K562 (cell line): Measurements from ENCODE around the gene ICE2. TPM values are rescaled to one million over a fixed set of nuclear protein-coding genes. Genes with fewer than 3 reads are reported as not detected.
A peak's percentile ranks its signal among the peaks of the same experiment; 100 is the strongest.

Experiments
- CLOCK ChIP-seq: fragments of 250-450 bp; sonication (Bioruptor Pico); IDR thresholded peaks from 2 replicates; pipeline ENCODE4 v1.4.0; 2020; ENCODE audit warnings: mild to moderate bottlenecking, moderate library complexity, borderline replicate concordance
- ERF ChIP-seq: fragments of 450-650 bp; formaldehyde crosslinking; IDR thresholded peaks from 2 replicates; pipeline ENCODE4 v1.4.0; 2020; ENCODE audit warnings: mild to moderate bottlenecking, mixed read lengths
- ETS1 ChIP-seq: conservative IDR thresholded peaks from 2 replicates; pipeline ENCODE4 v1.6.1; 2011; ENCODE audit warnings: low read depth, mild to moderate bottlenecking, low read length; ENCODE audit not compliant: control insufficient read depth
- FIP1L1 ChIP-seq: fragments of 200-400 bp; formaldehyde crosslinking; IDR thresholded peaks from 2 replicates; pipeline ENCODE4 v1.6.1; 2018; ENCODE audit warnings: mild to moderate bottlenecking, low read depth, low read length; ENCODE audit not compliant: poor library complexity, severe bottlenecking
- GMEB1 ChIP-seq: fragments of 250-450 bp; sonication (Bioruptor Pico); IDR thresholded peaks from 2 replicates; pipeline ENCODE4 v1.4.0; 2020; ENCODE audit warnings: mild to moderate bottlenecking
- HNRNPUL1 ChIP-seq: fragments of 200-400 bp; formaldehyde crosslinking; IDR thresholded peaks from 2 replicates; pipeline ENCODE4 v1.6.1; 2017; ENCODE audit warnings: low read length
- NFE2L1 ChIP-seq: fragments of 450-650 bp; IDR thresholded peaks from 2 replicates; pipeline ENCODE4 v1.6.1; 2016; ENCODE audit warnings: missing genetic modification characterization, low read depth, mild to moderate bottlenecking, missing compliant biosample characterization, moderate library complexity, borderline replicate concordance
- NFIC ChIP-seq: fragments of 450-650 bp; IDR thresholded peaks from 2 replicates; pipeline ENCODE4 v1.6.1; 2017; ENCODE audit warnings: mild to moderate bottlenecking, inconsistent platforms
- NR2C1 ChIP-seq, 2 experiments: fragments of 450-650 bp; IDR thresholded peaks; 2 replicates each; pipeline ENCODE4 v1.6.1; 2017; ENCODE audit warnings: mild to moderate bottlenecking in 2 of 2, antibody characterized with exemption in 1 of 2, inconsistent platforms in 1 of 2, missing compliant biosample characterization in 1 of 2, missing genetic modification characterization in 1 of 2
- PML ChIP-seq: IDR thresholded peaks from 2 replicates; pipeline ENCODE4 v1.6.1; 2012; ENCODE audit warnings: low read length, inconsistent platforms
- PRPF4 ChIP-seq: fragments of 200-400 bp; formaldehyde crosslinking; IDR thresholded peaks from one replicate; pipeline ENCODE4 v1.6.1; 2017; ENCODE audit warnings: low read length, low read depth, mild to moderate bottlenecking; ENCODE audit not compliant: insufficient read depth, poor library complexity, severe bottlenecking
- SIN3A ChIP-seq, 2 experiments: fragments of 150-350 bp in 1 of 2; IDR thresholded peaks; 2 replicates each; pipeline ENCODE4 v1.6.1; 2011 to 2016; ENCODE audit warnings: borderline replicate concordance in 2 of 2, low read depth in 2 of 2, low read length in 2 of 2, mild to moderate bottlenecking in 2 of 2, moderate library complexity in 2 of 2; ENCODE audit not compliant: control insufficient read depth in 1 of 2
- SIX5 ChIP-seq, 2 experiments: IDR thresholded peaks; 2 replicates each; pipeline ENCODE4 v1.6.1; 2011; ENCODE audit warnings: low read length in 2 of 2, borderline replicate concordance in 1 of 2, low read depth in 1 of 2, mild to moderate bottlenecking in 1 of 2, moderate library complexity in 1 of 2; ENCODE audit not compliant: insufficient read depth in 1 of 2
- SMAD4 ChIP-seq: fragments of 250-450 bp; sonication (Bioruptor Pico); conservative IDR thresholded peaks from 2 replicates; pipeline ENCODE4 v1.8.0; 2021; ENCODE audit warnings: inconsistent platforms, mild to moderate bottlenecking, moderate library complexity
- SREBF2 ChIP-seq: sonication (generic); formaldehyde crosslinking; IDR thresholded peaks from 2 replicates; pipeline ENCODE4 v1.4.0; 2020; ENCODE audit warnings: mild to moderate bottlenecking, missing genetic modification reagents
- THRB ChIP-seq: fragments of 450-650 bp; formaldehyde crosslinking; conservative IDR thresholded peaks from 2 replicates; pipeline ENCODE4 v1.4.0; 2022; ENCODE audit warnings: mild to moderate bottlenecking, missing genetic modification characterization
- ZNF282 ChIP-seq: sonication (generic); formaldehyde crosslinking; IDR thresholded peaks from 2 replicates; pipeline ENCODE4 v1.8.1; 2023; ENCODE audit warnings: missing genetic modification reagents
- ZNF780A ChIP-seq: fragments of 250-450 bp; sonication (Bioruptor Pico); IDR thresholded peaks from 2 replicates; pipeline ENCODE4 v1.5.0; 2021; ENCODE audit warnings: mild to moderate bottlenecking
- polyA plus RNA-seq, 8 experiments: library from polyadenylated mRNA; depleted of rRNA in 4 of 8; stranded (reverse) in 5 of 8; unstranded in 3 of 8; fragments of >200 nt; fragmentation: Nextera tagmentation in 2 of 8; fragmentation: Illumina TruSeq in 1 of 8; extraction: Ambion mirVana in 2 of 8; extraction: Trizol in 1 of 8; gene quantifications; 2 replicates each; pipeline versions ENCODE4 v1.2.1 to v1.2.3, GENCODE V29; 2011 to 2014; ENCODE audit warnings: inconsistent platforms in 1 of 8, missing spikeins in 1 of 8
- total RNA-seq, 7 experiments: library from RNA; depleted of rRNA in 6 of 7; stranded (reverse); fragments of >200 nt in 6 of 7; fragmentation: Illumina TruSeq in 2 of 7; extraction: Trizol in 2 of 7; gene quantifications; 2 replicates each; pipeline versions ENCODE4 v1.2.1 to v1.2.3, GENCODE V29; 2011 to 2021; ENCODE audit warnings: low replicate concordance in 1 of 7

The ICE2 gene
- total and polyA plus RNA-seq, 9 of the 15 experiments (the other 6 are each of a cell fraction or from before 2014, with no cell fraction given): 21.8 to 87.9 (median 58.1) TPM

- peak; percentile 82 for TF ChIP-seq ETS1
- TF ChIP-seq SMAD4: peak; percentile 89
- peak; percentile 95 for TF ChIP-seq GMEB1
- TF ChIP-seq CLOCK: no peak
- peak; percentile 81 for TF ChIP-seq FIP1L1
- TF ChIP-seq SIX5 (IDR thresholded peaks at IDR 0.05; ENCODE audit: borderline replicate concordance in 1 of 2, insufficient read depth in 1 of 2, low read depth in 1 of 2, low read length in 2 of 2): no peak
- peak; percentile 68; the same call in 1 of the 2 replicates for TF ChIP-seq THRB
- TF ChIP-seq ERF (CRISPR knock-in tag): no peak
- TF ChIP-seq ZNF282 (CRISPR knock-in tag): 0 out of 2 replicates have a peak, but pooled peaks have one; percentile 72
- TF ChIP-seq HNRNPUL1: no peak
- TF ChIP-seq PRPF4: peak; percentile 64
- 0 out of 2 replicates have a peak, but pooled peaks have one; percentile 16 for TF ChIP-seq PML
- no peak for TF ChIP-seq ZNF780A (CRISPR knock-in tag)
- no peak for TF ChIP-seq NFE2L1
- TF ChIP-seq SREBF2: no peak
- TF ChIP-seq NR2C1 (IDR thresholded peaks at IDR 0.05): no peak
- 0 out of 2 replicates have a peak, but pooled peaks have one; percentile 5 for TF ChIP-seq NR2C1 (tag; IDR thresholded peaks at IDR 0.05)
- peak in 1 of 2 experiments; percentile 87; a peak in 2 of 4 replicates for TF ChIP-seq SIN3A (IDR thresholded peaks at IDR 0.05; ENCODE audit: borderline replicate concordance in 2 of 2, control insufficient read depth in 1 of 2, low read depth in 2 of 2, low read length in 2 of 2)
- TF ChIP-seq NFIC: peak; percentile 57
These were observed at the start of gene ICE2 (continued) for GRCh38 chr15:60478566-60479360.
